ENCODE results near the gene NRM. TPM values are rescaled to one million over a fixed set of nuclear protein-coding genes. Genes with fewer than 3 reads are reported as not detected.

NRM gene, protein sequence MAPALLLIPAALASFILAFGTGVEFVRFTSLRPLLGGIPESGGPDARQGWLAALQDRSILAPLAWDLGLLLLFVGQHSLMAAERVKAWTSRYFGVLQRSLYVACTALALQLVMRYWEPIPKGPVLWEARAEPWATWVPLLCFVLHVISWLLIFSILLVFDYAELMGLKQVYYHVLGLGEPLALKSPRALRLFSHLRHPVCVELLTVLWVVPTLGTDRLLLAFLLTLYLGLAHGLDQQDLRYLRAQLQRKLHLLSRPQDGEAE
- 3.7 TPM for total RNA-seq
- long read RNA-seq, result 0 reads

DNA sequence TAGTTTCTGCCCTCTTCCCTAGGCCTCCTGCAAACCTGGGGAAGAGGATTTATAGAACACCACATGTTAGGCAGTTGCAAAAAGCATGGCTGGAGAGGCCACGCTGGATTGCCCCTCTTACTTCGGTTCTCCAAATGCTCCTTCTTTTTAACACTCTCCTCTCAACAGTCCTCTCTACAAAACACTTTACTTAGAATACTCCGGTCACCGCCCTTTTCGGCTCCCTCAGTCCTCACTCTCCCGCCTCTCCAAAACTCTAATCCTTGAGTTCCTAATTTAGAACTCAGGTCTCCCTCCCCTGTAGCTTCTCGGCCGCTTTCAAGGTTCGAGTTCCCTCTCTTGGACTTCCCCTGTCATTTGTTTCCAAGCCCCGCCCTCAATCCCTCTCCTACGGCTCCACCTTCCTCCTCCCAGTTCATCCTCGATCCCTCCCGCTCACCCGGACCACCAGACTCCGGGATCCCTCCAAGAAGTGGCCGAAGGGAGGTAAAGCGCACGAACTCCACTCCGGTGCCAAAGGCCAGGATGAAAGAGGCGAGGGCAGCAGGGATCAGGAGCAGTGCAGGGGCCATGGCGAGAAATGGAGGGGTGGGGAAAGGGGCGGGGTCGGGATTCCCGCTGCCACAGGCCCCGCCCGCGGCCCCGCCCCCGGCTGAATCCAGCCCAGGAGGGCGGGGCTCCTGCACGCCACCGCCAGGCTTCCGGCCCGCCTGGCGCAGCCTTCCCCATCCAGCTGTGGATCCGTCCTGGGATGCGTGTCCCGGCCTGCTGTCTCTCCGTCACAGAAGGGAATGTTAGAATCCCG is at the start of gene NRM:
NRM (minus strand) TSS at position 582 of the 805 bp plus-strand sequence; CDS start at position 572, 10 bp downstream.
- Histone ChIP-seq H3K4me3 (peak within 1 kb of the TSS; percentile 73), H3K36me3 (no peaks in the 10 kb centered on the region), H3K9me3 (replicated peaks) (no peaks in the 10 kb centered on the region), H3K4me1 (peaks cover 57% of the 10 kb centered on the region), H3K27ac (replicated peaks) (peak within 1 kb of the TSS; percentile 97), H3K27me3 (ENCODE audit: low read depth) (no peaks in the 10 kb centered on the region)
- TF ChIP-seq, protein P1, sequence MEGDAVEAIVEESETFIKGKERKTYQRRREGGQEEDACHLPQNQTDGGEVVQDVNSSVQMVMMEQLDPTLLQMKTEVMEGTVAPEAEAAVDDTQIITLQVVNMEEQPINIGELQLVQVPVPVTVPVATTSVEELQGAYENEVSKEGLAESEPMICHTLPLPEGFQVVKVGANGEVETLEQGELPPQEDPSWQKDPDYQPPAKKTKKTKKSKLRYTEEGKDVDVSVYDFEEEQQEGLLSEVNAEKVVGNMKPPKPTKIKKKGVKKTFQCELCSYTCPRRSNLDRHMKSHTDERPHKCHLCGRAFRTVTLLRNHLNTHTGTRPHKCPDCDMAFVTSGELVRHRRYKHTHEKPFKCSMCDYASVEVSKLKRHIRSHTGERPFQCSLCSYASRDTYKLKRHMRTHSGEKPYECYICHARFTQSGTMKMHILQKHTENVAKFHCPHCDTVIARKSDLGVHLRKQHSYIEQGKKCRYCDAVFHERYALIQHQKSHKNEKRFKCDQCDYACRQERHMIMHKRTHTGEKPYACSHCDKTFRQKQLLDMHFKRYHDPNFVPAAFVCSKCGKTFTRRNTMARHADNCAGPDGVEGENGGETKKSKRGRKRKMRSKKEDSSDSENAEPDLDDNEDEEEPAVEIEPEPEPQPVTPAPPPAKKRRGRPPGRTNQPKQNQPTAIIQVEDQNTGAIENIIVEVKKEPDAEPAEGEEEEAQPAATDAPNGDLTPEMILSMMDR (IDR thresholded peaks at IDR 0.05; ENCODE audit: borderline replicate concordance), result no peak
- intact Hi-C loops (cut with micrococcal nuclease), result no loop called here
- peak; percentile 89 for DNase-seq

DNA sequence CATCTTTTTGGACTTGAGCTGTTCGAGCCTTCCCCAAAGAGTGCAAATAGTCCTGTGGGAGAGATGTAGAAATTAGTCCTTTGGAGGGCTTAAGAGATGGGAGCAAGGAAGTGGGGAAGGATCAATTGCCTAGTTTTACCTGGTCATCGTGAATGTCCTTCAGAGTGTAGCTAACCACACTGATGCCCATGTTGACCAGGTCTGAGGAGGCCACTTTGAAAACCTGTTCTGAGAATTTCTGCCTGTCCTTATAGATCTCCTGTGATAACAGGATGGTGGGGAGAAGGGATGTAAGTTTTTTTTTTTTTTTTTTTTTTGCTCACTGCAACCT is 49.7 kb upstream of the NRM start:
- Histone ChIP-seq H3K4me1 (peaks cover 83% of the 10 kb centered on the region), H3K4me3 (no peak overlapping the region), H3K9me3 (replicated peaks) (no peaks in the 10 kb centered on the region), H3K36me3 (peaks cover 58% of the 10 kb centered on the region), H3K27me3 (ENCODE audit: low read depth) (no peaks in the 10 kb centered on the region), H3K27ac (replicated peaks) (peak overlapping the region; percentile 98)
- intact Hi-C loops (cut with micrococcal nuclease), result loop anchor here (10.0 kb wide), 2 partner anchors 84 to 144 kb away; partner anchors contain the start of gene DDR1
- TF ChIP-seq, protein P1 (IDR thresholded peaks at IDR 0.05; ENCODE audit: borderline replicate concordance), result no peak
- no peak for DNase-seq

DNA sequence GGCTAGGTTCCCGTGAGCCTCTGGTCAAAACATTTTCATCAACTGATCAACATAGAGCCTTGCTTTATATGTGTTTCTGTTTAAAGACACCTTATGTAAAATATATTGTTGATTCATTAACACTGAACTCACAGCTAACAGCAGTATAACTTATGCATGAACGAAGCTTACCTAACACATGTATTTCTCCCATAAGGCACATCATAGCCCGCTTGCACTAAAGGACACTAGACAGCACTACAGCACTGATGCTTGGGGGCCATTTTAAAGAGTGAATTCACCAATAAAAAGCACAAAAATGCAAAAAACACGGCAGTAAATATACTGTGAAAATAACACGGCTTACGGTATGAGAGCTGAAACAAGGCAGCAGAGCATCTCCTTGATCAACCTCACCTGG is 47.7 kb upstream of the NRM start:
- Histone ChIP-seq H3K4me3 (no peak overlapping the region), H3K4me1 (peaks cover 72% of the 10 kb centered on the region), H3K9me3 (replicated peaks) (no peaks in the 10 kb centered on the region), H3K27me3 (ENCODE audit: low read depth) (no peaks in the 10 kb centered on the region), H3K36me3 (peaks cover 78% of the 10 kb centered on the region), H3K27ac (replicated peaks) (peak overlapping the region; percentile 74)
- TF ChIP-seq, protein P1 (IDR thresholded peaks at IDR 0.05; ENCODE audit: borderline replicate concordance), result no peak
- intact Hi-C loops (cut with micrococcal nuclease), result no loop called here
- DNase-seq, result no peak

DNA sequence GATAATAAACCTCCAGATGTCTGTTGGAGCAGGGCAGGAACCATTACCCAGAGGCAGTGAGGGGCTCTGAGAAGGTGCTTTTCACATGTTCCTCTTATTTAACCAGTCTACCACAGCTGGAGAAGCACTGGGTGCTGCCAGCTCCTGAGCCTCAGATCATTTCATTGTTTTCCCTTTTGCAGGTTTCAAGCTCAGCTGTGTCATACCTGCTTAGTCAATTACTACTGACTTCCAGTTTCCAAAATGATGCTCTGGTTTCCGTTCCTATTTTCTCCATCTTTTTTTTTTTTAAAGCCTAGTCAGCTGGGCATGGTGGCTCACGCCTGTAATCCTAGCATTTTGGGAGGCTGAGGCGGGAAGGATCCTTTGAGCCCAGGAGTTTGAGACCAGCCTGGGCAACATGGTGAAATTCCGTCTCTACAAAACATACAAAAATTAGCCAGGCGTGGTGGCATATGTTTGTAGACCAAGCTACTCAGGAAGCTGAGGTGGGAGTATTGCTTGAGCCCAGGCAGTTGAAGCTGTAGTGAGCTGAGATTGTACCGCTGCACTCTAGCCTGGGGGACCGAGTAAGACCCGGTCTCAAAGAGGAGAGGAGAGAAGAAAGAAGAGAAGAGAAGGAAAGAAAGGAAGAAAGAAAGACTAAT is 45.0 kb upstream of the NRM start:
- intact Hi-C loops (cut with micrococcal nuclease), result no loop called here
- no peak overlapping the region for H3K4me3 ChIP-seq
- H3K4me1 ChIP-seq, result peaks cover 62% of the 10 kb centered on the region
- TF ChIP-seq, protein P1 (IDR thresholded peaks at IDR 0.05; ENCODE audit: borderline replicate concordance), result no peak
- DNase-seq, result no peak
- no peaks in the 10 kb centered on the region for H3K9me3 ChIP-seq (replicated peaks)
- no peak overlapping the region for H3K27ac ChIP-seq (replicated peaks)
- H3K36me3 ChIP-seq, result peaks cover 97% of the 10 kb centered on the region
- H3K27me3 ChIP-seq (ENCODE audit: low read depth), result no peaks in the 10 kb centered on the region

DNA sequence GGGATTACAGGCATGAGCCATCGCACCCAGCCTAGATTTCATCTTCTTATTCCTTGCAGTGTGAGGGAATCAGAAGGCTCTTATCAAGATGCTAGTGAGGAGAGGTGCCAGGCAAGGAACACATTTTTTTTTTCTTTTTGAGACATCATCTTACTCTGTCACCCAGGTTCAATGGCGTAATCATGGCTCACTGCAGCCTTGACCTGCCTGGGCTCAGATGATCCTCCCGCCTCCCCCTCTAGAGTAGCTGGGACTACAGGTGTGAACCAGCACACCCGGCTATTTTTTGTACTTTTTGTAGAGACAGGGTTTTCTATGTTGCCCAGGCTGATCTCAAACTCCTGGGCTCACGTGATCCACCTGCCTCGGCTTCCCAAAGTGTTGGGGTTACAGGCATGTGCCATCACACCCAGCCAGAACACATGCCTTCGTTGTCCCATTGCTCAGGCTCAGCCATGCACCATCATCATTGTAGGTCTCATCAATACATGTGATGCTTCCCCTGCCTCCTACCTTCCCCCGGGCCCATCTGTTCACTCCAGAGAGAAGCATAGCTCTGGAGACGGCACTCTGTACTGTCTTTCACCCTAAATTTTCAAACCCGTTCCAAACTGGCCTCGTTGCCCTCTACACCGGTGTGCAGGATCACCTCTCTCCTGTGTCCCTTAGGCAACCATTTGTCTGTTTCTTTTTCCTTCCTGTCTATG is 41.6 kb upstream of the NRM start:
- Histone ChIP-seq H3K27me3 (ENCODE audit: low read depth) (no peaks in the 10 kb centered on the region), H3K4me1 (peaks cover 35% of the 10 kb centered on the region), H3K4me3 (no peak overlapping the region), H3K36me3 (peaks cover 98% of the 10 kb centered on the region), H3K27ac (replicated peaks) (no peak overlapping the region), H3K9me3 (replicated peaks) (no peaks in the 10 kb centered on the region)
- no peak for DNase-seq
- intact Hi-C loops (cut with micrococcal nuclease), result no loop called here
- TF ChIP-seq, protein P1 (IDR thresholded peaks at IDR 0.05; ENCODE audit: borderline replicate concordance), result no peak
